Activated CD8-positive, alpha-beta memory T cell treated with anti-CD3 and anti-CD28 coated beads for 24 hours (primary cell): ENCODE results near the gene MYCN.
"Not testable (repeated sequence)": the region's sequence is repeated elsewhere in the genome, so short reads cannot be mapped to it uniquely, and the experiment has no call there.

Source experiments
- DNase-seq: peaks from one replicate; pipeline ENCODE4 v3.0.0-alpha.2; 2020

Gene MYCN

DNA sequence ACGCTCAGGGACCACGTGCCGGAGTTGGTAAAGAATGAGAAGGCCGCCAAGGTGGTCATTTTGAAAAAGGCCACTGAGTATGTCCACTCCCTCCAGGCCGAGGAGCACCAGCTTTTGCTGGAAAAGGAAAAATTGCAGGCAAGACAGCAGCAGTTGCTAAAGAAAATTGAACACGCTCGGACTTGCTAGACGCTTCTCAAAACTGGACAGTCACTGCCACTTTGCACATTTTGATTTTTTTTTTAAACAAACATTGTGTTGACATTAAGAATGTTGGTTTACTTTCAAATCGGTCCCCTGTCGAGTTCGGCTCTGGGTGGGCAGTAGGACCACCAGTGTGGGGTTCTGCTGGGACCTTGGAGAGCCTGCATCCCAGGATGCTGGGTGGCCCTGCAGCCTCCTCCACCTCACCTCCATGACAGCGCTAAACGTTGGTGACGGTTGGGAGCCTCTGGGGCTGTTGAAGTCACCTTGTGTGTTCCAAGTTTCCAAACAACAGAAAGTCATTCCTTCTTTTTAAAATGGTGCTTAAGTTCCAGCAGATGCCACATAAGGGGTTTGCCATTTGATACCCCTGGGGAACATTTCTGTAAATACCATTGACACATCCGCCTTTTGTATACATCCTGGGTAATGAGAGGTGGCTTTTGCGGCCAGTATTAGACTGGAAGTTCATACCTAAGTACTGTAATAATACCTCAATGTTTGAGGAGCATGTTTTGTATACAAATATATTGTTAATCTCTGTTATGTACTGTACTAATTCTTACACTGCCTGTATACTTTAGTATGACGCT, 5.8 kb downstream of the MYCN start:
- no peak for DNase-seq

DNA sequence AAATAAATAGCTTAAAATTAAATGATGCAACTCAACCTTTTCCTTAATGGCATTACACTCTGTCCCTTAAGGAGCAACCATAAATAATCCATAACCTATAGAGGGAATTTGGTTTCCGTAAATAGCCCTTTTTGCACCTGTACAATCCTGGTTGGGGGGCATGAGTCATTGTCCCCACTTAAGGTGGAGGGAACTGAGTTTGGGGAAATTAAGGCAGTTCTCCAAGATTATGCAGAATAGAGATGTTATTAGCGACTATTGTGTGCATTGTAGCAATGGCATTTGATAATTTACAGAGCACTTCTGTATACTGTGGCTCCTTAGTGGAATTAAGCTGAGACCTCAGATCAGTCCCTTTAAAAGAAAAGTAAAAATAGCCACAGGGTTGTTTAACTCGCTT, 6.6 kb downstream of the MYCN start:
- no peak for DNase-seq

DNA sequence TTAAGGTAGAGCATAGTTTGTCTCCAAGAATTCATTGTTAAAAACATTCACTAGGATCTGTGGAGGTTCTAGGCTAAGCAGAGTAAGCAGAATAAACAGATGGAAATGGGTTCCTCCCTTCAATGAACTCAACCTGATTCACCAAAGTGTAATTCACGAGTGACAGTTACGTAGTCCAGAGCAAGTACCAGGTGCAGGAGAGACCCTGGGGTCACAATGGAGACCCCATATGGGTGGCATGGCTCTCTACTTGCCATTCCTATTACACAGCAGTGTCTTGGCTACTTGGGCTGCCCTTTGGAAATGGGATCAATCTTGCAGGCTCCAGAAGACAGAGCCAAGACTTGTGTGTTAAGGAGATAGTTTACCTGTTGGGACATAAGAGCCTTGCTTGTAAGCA, 7.1 kb downstream of the MYCN start:
- DNase-seq, result no peak

DNA sequence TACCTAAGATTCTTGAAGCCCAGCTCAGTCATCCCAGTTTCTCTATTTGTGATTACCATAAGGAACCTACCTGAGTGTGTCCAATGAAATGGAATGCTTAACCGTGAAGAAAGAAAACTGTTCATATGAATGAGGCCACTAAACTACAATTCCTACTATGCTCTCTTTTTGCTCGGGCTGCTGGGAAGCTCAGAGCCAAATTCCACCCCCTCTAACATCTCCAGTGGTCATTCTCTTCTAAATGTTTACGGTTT, 8.3 kb downstream of the MYCN start:
- no peak for DNase-seq

DNA sequence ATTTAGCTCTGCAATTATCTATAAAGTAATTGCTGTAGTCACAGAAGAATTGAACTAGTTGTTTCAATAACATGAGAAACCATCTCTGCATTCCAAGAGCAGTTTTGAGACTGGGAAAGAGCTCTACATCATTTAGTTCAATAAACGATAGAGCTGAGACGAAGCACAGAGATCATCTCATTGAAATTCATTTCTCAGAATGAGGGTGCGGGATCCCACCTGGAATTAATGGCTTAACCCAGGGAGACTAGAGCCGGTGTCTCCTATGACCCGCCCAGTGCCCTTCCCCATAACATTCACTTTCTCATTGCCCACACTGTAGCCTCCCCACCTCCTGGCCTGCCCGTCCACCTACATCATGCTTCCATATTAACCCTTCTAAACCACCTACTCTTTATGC, 8.8 kb downstream of the MYCN start:
- DNase-seq, result no peak

DNA sequence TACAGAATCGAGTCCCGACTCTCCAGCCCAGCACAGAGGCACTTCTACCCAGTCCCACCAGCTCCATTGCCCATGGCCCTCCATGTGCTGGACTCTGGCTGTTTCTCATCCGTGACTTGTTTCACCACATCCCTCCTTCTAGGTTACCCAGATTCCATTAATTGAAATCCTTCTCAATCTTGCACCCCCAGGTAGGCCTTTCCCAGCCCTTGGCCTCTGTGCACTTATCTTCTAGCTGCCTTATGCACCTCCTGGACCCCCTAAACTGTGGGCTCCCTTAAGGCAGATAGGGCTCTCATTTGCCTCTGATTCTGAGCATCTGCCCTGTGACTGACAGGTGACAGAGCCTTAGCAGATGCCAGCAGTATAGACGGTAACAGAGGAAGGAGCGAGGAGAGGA, 9.2 kb downstream of the MYCN start:
- DNase-seq, result no peak

DNA sequence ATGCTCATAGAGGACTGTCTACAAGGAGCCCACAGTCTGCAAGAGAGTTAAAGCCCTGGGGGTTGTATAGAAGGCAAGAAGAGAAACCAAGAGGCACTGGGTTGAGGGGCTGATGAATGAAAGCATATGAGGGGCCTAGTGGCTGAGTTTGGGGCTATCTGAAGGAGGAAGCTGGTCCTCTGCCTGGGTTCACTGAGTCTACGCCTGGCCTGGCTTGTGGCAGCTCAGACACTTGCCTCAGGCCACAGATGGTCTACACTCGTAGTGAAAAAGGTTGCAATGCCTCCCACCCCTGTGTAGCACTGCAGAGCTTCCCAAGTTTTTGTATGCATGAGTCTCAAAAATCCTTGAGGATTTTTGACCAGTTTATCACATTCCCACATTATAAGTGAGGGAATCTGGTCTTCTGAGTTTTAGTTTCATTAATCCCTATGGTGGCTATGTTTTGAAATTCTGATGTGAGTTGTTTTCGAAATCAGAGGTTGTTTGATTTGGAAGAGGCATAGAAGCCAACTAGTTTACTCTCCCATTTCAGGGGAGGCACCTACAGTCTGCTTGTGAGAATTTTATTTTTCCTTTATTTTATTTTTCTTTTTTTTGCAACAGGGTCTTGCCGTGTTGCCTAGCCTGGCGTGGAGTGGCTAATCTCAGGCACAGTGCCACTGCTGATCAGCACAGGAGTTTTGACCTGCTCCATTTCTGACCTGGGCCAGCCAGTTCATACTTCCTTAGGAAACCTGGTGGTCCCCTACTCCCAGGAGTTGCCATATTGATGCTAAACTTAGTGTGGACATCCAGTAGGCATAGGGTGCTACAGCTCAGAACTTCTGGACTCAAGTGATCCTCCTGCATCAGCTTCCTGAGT, 10.0 kb downstream of the MYCN start:
- DNase-seq, result no peak

DNA sequence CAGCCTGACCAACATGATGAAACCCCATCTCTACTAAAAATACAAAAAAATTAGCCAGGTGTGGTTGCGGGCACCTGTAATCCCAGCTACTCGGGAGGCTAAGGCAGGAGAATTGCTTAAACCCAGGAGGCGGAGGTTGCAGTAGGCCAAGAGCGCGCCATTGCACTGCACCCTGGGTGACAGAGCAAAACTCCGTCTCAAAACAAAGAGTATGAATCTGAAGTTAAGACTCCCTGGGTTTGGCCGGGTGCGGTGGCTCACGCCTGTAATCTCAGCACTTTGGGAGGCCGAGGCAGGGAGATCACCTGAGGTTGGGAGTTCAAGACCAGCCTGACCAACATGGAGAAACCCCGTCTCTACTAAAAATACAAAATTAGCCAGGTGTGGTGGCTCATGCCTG, 11.6 kb downstream of the MYCN start:
- DNase-seq, result not testable (repeated sequence)

DNA sequence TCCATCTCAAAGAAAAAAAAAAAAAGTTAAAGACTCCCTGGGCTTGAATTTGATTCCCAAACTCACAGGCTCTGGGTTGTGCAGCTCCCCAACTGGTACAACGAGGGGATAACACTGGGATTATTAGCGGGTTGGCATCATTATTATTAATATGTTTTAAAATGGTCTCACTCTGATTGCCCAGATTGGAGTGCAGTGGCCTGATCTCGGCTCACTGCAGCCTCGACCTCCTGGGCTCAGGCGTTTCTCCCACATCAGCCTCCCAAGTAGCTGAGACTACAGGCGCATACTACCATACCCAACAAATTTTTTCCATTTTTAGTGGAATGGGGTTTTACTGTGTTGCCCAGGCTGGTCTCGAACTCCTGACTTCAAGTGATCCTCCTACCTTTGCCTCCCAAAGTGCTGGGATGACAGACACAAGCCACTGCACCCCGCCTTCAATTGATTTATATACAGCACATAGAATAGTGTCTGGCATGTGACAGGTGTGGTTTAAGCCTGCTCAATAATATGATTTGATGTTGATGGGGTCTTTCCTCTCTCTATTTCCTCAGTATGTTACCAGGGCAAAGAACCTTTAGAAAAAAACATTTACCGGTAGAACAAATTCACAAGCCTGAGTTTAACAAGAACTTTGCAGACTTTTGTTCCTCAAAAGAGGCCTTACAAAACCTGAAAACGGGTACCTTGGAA, 12.2 kb downstream of the MYCN start:
- no peak for DNase-seq

DNA sequence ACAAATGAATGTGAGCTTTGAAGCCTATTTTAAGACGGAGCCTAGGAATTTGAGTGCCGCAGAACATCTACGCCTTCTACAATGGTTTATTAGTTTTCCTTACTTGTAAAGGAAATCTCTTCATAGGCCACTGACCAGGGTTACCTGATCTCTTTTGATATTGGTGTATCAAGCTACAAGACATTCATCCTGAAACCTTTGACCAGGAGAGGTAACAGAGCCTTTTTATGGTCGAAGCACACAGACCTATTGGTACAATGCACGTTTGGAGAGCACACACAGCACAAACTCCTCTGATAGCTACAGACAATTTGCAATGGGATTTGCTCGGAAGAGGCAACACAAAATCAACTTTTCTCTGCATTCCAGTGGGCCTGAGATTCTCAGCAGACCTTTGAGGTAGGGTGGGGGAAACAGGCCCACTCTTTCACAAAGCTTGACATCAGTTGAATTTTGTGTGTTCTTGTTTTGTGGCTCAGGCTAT, 12.8 kb downstream of the MYCN start:
- no peak for DNase-seq

DNA sequence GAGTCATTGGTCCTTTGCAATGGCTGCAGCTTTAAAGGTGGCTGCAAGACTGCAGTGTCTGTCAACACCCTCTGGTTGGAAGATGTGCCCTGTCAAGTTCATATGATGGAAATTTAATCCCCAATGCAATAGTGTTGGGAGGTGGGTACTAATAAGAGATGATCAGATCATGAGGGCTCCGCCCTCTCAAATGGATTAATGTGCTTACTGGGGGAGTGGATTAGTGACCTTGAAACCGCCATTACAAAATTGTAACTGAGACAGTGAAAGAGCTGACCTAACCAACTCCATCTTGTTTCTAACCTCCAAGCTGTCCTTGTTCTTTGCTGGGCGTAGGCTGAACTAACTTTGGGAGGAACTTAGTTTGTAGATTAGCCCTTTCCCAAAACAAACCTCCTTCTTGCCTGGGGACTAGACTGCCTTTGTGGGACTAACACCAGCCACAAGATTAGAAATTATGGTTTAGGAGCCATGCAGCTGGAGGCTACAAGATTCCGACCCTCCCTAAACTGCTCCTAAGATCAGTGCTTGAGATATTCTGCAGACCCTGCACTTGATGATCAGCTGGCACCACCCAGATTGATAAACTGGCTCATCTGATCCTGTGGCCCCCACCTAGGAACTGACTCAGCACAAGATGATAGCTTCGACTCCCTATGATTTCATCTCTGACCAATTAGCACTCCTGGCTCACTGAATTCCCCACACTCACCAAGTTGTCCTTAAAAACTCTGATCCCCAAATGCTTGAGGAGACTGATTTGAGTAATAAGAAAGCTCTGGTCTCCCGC, 13.7 kb downstream of the MYCN start:
- no peak for DNase-seq

DNA sequence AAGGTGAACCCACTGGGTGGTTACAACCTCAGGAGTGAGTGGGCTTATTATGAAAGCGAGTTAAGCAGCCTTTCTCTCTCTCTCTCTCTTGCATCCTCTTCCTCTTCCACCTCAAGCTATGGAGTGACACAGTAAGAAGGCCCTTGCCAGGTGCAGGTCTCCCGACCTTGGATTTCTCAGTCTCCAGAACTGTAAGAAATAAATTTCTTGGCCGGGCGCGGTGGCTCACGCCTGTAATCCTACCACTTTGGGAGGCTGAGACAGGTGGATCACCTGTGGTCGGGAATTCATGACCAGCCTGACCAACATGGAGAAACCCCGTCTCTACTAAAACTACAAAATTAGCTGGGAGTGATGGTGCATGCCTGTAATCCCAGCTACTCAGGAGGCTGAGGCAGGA, 14.4 kb downstream of the MYCN start:
- no peak for DNase-seq

DNA sequence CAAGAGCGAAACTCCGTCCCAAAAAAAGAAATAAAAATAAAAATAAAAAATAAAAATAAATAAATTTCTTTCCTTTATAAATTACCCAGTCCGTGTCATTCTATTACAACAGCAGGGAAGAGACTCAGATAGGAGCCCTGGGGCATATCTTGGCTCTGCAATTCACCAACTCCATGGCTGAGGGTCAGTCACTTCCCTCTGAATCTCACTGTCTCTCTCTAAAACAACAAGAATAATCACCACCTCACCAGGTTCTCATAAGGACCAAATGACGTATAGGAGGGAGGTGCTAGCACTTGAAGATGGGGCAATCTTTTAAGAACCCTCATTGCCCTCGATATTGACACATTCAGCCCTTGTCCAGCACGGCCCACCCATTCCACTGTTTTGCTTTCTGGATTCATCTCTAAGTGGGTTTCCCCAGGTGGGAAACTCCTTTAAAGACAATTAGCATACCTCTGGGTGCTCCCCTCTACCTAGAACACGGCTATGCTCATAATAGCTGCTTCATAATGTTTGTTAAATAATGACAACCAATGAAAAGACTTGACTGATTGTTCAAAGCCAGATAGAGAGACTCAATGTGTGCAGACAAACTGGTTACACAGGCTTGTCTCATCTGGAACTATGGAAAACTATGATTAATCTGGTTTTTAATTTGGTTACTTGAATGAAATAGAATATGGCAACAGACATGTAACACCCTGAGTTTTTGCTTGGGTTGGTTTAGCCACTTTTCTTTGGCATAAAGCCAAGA, 15.1 kb downstream of the MYCN start:
- no peak for DNase-seq

DNA sequence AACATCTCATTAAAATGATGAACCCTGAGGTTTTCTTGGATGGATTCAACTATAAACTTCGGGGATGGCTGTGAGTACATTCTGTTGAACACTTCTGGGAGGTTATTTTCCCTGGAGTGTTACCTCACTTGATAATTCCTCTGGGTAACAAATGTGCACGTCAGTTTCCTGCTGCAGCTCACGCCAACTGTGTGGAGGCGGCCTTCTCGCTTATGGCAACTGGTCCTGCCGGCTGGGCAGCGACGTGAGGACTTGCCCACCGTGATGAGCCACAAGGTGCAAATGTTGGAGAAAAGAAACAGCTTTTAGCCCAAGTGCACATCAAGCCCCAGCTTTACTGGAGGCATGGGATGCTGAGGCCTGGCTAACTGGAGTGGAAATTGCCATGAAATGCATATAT, 15.9 kb downstream of the MYCN start:
- DNase-seq, result no peak

DNA sequence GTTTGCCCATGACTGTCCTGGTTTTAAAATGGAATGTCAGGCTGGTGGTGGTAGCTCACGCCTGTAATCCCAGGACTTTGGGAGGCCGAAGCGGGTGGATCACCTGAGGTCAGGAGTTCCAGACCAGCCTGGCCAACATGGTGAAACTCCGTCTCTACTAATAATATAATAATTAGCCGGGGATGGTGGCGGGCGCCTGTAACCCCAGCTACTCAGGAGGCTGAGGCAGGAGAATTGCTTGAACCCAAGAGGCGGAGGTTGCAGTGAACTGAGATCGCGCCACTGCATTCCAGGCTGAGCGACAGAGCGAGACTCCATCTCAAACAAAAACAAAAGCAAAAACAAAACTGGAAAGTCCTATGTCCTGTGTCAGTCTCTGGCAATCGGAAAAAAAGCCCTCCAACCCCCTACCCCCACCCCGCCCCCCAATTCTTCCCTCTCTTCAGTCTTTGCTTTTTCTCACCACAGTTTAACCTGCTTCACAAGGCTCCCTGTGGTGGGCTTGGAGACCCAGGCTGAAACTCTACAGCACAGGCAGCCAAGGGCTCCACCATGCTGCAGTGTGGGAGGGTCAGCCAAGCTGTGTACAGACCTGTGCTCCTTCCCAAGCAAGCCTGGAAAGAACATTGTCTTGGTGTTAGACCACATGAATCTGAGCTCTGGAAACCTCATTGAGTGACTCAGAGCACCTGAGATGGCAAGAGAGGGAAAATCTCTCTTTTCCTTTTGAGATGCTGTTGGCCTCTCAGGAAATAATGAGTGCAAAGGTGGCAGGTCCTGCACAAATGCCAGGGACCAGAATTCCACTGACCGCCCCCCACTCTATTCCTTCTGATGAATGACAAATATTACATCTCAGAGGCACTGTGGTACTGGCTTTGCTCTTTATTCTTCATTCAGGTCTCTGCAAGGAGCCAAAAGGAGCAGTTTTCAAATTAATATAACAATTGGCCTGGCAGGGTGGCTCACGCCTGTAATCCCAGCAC, 16.7 kb downstream of the MYCN start:
- no peak for DNase-seq

DNA sequence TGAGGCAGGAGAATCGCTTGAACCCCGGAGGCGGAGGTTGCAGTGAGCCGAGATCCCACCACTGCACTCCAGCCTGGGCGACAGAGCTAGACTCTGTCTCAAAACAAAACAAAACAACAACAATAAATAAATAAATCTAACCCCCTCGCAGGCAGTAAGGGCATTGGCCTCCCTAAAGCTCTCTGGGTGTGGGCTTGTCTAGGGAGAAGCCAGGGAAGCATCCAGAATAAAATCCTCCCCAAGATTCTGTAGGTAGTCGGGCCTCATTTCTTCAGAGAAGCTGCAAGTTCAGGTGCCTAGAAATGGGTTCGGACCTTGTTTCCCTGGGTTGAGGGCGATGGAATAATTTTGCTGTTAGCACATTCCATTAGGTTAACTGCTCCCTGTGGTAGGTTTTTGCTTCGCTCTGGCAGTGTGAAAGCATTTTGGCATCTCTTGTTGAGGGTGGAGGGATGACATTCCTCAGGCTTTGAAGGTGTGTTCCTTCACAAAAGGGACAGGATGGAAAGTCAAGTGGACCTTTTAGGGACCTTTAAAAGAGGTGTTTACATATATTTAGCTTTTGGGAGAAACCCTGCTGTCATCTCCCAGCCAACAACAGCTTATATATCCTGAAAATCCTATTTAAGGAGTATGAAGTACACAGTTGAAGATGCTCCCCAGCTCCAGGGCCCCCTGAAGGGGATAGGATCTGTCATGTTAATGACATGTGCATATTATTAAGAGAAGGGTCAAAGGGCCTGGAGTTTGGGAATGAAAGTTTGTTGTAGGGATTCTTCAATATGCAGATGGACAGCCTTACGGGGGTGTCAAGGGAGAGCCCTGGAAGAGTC, 17.7 kb downstream of the MYCN start:
- DNase-seq, result no peak

DNA sequence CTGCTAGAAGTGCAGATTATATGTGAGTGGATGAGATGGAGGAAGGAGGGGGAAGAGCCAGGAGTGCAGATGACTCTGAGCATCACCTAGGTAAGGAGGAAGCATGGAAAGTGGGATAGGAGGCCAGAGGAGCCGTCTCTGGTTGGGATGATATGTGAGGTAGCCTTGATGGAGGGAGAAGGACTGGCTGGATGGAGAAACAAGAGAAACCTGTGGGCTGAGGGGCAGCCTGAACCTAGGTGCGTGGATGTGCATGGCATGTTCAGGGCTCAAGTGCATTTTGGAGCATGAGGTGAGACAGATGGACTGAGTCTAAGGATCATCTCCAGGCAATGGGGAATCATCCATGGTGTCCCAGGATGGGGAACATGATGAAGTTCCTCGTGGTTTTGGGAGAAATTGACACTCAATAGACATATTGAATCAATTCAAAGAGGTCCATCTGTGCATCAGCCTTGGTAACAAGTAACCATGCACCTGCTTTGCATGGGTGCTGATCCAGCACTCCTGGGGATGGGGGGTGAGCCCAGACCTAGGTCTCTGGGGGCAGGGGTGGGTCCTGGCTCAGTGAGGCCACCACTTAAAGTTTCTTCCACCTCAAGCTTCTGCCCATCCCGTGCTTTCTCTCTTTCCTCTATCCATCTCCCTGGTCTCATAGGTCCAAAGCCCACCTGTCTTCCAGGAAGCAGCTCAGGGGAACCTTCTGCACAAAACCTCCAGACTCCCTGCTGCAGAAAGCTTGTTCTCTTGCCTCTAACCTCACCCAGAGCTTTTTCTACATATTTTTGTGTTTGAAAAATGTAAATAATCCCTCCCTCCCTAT, 19.2 kb downstream of the MYCN start:
- DNase-seq, result no peak

DNA sequence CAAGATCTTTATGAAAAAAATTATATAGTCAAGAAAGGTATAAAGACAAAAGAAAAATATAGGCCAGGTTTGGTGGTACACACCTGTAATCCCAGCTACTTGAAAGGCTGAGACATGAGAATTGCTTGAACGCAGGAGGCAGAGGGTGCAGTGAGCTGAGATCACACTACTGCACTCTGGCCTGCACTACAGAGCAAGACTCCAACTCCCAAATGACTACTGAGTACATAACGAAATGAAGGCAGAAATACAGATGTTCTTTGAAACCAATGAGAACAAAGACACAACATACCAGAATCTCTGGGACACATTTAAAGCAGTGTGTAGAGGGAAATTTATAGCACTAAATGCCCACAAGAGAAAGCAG, 19.8 kb downstream of the MYCN start:
- not testable (repeated sequence) for DNase-seq
